SK-N-SH (cell line): ENCODE results near the gene DNAJC1.

Experiments
- FOXM1 ChIP-seq: IDR thresholded peaks from 2 replicates; pipeline ENCODE4 v1.4.0; 2012; ENCODE audit warnings: low read depth, mild to moderate bottlenecking
- MXI1 ChIP-seq: IDR thresholded peaks from 2 replicates; pipeline ENCODE4 v1.6.1; 2012; ENCODE audit warnings: mild to moderate bottlenecking, low read depth, low read length, improper control_type of control experiment
- NFIC ChIP-seq: IDR thresholded peaks from 2 replicates; pipeline ENCODE4 v1.4.0; 2012; ENCODE audit warnings: borderline replicate concordance
- POLR2AphosphoS5 ChIP-seq: IDR thresholded peaks from 2 replicates; pipeline ENCODE4 v1.6.1; 2012; ENCODE audit warnings: low read depth, low read length
- SIN3A ChIP-seq: IDR thresholded peaks from 2 replicates; pipeline ENCODE4 v1.6.1; 2012; ENCODE audit warnings: low read depth, mild to moderate bottlenecking, low read length, moderate library complexity, borderline replicate concordance
- TF ChIP-seq, protein P1 (sequence below): fragments of 200-600 bp; sonication (generic); IDR thresholded peaks from 2 replicates; pipeline ENCODE4 v1.6.1; 2017; ENCODE audit warnings: antibody characterized with exemption, mild to moderate bottlenecking, moderate library complexity

DNA sequence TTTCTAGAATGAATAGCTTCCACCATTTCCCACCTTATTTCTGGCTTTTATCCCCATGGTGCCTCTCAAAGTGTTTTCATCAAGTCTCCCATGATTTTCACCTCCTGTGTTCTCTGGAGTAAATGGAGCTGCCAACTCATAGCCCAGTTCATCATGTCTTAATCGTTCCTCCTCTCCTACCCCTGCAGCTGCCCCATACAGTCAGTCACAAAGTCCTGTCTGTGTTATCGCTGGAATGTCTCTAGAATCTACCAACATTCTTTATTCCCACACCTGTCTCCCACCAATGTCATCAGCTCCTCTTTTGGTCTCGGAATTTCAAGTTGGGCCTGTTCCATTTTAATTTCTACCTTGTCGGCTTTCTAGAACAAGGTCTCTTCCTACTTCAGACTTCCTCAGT is 290.6 kb downstream of the DNAJC1 start:
- TF ChIP-seq NFIC (no peak), FOXM1 (no peak), POLR2AphosphoS5 (no peak), MXI1 (no peak), SIN3A (no peak)
- TF ChIP-seq, protein P1, sequence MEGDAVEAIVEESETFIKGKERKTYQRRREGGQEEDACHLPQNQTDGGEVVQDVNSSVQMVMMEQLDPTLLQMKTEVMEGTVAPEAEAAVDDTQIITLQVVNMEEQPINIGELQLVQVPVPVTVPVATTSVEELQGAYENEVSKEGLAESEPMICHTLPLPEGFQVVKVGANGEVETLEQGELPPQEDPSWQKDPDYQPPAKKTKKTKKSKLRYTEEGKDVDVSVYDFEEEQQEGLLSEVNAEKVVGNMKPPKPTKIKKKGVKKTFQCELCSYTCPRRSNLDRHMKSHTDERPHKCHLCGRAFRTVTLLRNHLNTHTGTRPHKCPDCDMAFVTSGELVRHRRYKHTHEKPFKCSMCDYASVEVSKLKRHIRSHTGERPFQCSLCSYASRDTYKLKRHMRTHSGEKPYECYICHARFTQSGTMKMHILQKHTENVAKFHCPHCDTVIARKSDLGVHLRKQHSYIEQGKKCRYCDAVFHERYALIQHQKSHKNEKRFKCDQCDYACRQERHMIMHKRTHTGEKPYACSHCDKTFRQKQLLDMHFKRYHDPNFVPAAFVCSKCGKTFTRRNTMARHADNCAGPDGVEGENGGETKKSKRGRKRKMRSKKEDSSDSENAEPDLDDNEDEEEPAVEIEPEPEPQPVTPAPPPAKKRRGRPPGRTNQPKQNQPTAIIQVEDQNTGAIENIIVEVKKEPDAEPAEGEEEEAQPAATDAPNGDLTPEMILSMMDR = no peak
